Right lobe of liver (tissue), 4 donors: ENCODE results near the gene C19orf85.

Source experiments
- CTCF ChIP-seq, 4 donors: fragments of 200-600 bp in 3 of 4; fragments of 450-650 bp in 1 of 4; IDR thresholded peaks; one replicate each; pipeline versions ENCODE4 v1.5.1 to v1.8.0; 2016 to 2022; ENCODE audit warnings: antibody characterized with exemption in 4 of 4, mild to moderate bottlenecking in 2 of 4
- POLR2A ChIP-seq: fragments of 450-650 bp; IDR thresholded peaks from one replicate; pipeline ENCODE4 v1.6.1; 2017; ENCODE audit warnings: antibody characterized with exemption, mild to moderate bottlenecking
- donor health status: DM: no; HTN: no; CAD: no.
- donor health status: DM: no; HTN: no; CAD: no.
- donor health status: DM: no; HTN: yes; CAD: no.

- TF ChIP-seq CTCF (IDR thresholded peaks at IDR 0.05) = no peak
- no peak for TF ChIP-seq POLR2A
Measured at GRCh38 chr19:55497763-55498162, 33.2 kb upstream of the C19orf85 start.
